K562 (cell line): Measurements from ENCODE around the gene ERICH2. TPM values are rescaled to one million over a fixed set of nuclear protein-coding genes. Genes with fewer than 3 reads are reported as not detected.

Experiments
- BACH1 ChIP-seq: fragments of 200-800 bp; sonication (Bioruptor generic); IDR thresholded peaks from 2 replicates; pipeline ENCODE4 v1.6.1; 2016; ENCODE audit warnings: missing genetic modification characterization, missing compliant biosample characterization
- ESRRB ChIP-seq: fragments of 250-450 bp; sonication (Bioruptor Pico); IDR thresholded peaks from 2 replicates; pipeline ENCODE4 v1.5.0; 2020; ENCODE audit warnings: mild to moderate bottlenecking, moderate library complexity, borderline replicate concordance
- FOXP1 ChIP-seq: sonication (generic); formaldehyde crosslinking; IDR thresholded peaks from 2 replicates; pipeline ENCODE4 v1.8.0; 2022; ENCODE audit warnings: mild to moderate bottlenecking, missing genetic modification reagents
- FUS ChIP-seq: fragments of 200-400 bp; formaldehyde crosslinking; optimal IDR thresholded peaks from 2 replicates; pipeline ENCODE3; 2017; ENCODE audit warnings: low read depth, low read length
- NFRKB ChIP-seq: fragments of 450-650 bp; IDR thresholded peaks from 2 replicates; pipeline ENCODE4 v1.6.1; 2016; ENCODE audit warnings: low read depth
- NFXL1 ChIP-seq: fragments of 450-650 bp; formaldehyde crosslinking; IDR thresholded peaks from 2 replicates; pipeline ENCODE4 v1.4.0; 2021; ENCODE audit warnings: mild to moderate bottlenecking
- PRMT5 ChIP-seq: sonication (generic); formaldehyde crosslinking; IDR thresholded peaks from 2 replicates; pipeline ENCODE4 v1.5.0; 2020; ENCODE audit warnings: missing genetic modification reagents
- SIX5 ChIP-seq, 2 experiments: IDR thresholded peaks; 2 replicates each; pipeline ENCODE4 v1.6.1; 2011; ENCODE audit warnings: low read length in 2 of 2, borderline replicate concordance in 1 of 2, low read depth in 1 of 2, mild to moderate bottlenecking in 1 of 2, moderate library complexity in 1 of 2; ENCODE audit not compliant: insufficient read depth in 1 of 2
- TBL1XR1 ChIP-seq, 2 experiments: IDR thresholded peaks; 2 replicates each; pipeline ENCODE4 v1.6.1; 2012; ENCODE audit warnings: improper control_type of control experiment in 2 of 2, low read length in 2 of 2, mild to moderate bottlenecking in 1 of 2
- ZBED1 ChIP-seq: IDR thresholded peaks from 2 replicates; pipeline ENCODE4 v1.6.1; 2014
- ZBTB17 ChIP-seq: fragments of 450-650 bp; formaldehyde crosslinking; IDR thresholded peaks from 2 replicates; pipeline ENCODE4 v1.4.0; 2020; ENCODE audit warnings: mild to moderate bottlenecking
- ZBTB9 ChIP-seq: fragments of 450-650 bp; formaldehyde crosslinking; IDR thresholded peaks from 2 replicates; pipeline ENCODE4 v1.4.0; 2020; ENCODE audit warnings: mild to moderate bottlenecking, moderate library complexity
- ZNF197 ChIP-seq: fragments of 200-800 bp; sonication (Bioruptor generic); IDR thresholded peaks from 2 replicates; pipeline ENCODE4 v1.6.1; 2016; ENCODE audit warnings: low read depth, missing genetic modification characterization, missing compliant biosample characterization
- ZNF280A ChIP-seq: fragments of 450-650 bp; IDR thresholded peaks from 2 replicates; pipeline ENCODE4 v1.6.1; 2018; ENCODE audit warnings: mild to moderate bottlenecking, low read depth; ENCODE audit not compliant: partially characterized antibody
- ZNF57 ChIP-seq: fragments of 450-650 bp; formaldehyde crosslinking; IDR thresholded peaks from 2 replicates; pipeline ENCODE4 v1.4.0; 2020; ENCODE audit warnings: mild to moderate bottlenecking, moderate library complexity
- ZNF76 ChIP-seq: fragments of 250-450 bp; sonication (Bioruptor Pico); IDR thresholded peaks from 2 replicates; pipeline ENCODE4 v1.4.0; 2020; ENCODE audit warnings: mild to moderate bottlenecking, moderate library complexity, borderline replicate concordance
- polyA plus RNA-seq, 8 experiments: library from polyadenylated mRNA; depleted of rRNA in 4 of 8; stranded (reverse) in 5 of 8; unstranded in 3 of 8; fragments of >200 nt; fragmentation: Nextera tagmentation in 2 of 8; fragmentation: Illumina TruSeq in 1 of 8; extraction: Ambion mirVana in 2 of 8; extraction: Trizol in 1 of 8; gene quantifications; 2 replicates each; pipeline versions ENCODE4 v1.2.1 to v1.2.3, GENCODE V29; 2011 to 2014; ENCODE audit warnings: inconsistent platforms in 1 of 8, missing spikeins in 1 of 8
- total RNA-seq, 7 experiments: library from RNA; depleted of rRNA in 6 of 7; stranded (reverse); fragments of >200 nt in 6 of 7; fragmentation: Illumina TruSeq in 2 of 7; extraction: Trizol in 2 of 7; gene quantifications; 2 replicates each; pipeline versions ENCODE4 v1.2.1 to v1.2.3, GENCODE V29; 2011 to 2021; ENCODE audit warnings: low replicate concordance in 1 of 7
- TF ChIP-seq, protein P1 (sequence below): fragments of 450-650 bp; formaldehyde crosslinking; IDR thresholded peaks from 2 replicates; pipeline ENCODE4 v1.4.0; 2020; ENCODE audit warnings: mild to moderate bottlenecking, moderate library complexity
- TF ChIP-seq, protein P2 (sequence below): sonication (generic); formaldehyde crosslinking; IDR thresholded peaks from 2 replicates; pipeline ENCODE4 v1.8.1; 2023; ENCODE audit warnings: missing genetic modification reagents, mild to moderate bottlenecking, borderline replicate concordance

The ERICH2 gene
- total and polyA plus RNA-seq, 9 of the 15 experiments (the other 6 are each of a cell fraction or from before 2014, with no cell fraction given), result 0.85 to 2.4 (median 1.6) TPM

- TF ChIP-seq, protein P1, sequence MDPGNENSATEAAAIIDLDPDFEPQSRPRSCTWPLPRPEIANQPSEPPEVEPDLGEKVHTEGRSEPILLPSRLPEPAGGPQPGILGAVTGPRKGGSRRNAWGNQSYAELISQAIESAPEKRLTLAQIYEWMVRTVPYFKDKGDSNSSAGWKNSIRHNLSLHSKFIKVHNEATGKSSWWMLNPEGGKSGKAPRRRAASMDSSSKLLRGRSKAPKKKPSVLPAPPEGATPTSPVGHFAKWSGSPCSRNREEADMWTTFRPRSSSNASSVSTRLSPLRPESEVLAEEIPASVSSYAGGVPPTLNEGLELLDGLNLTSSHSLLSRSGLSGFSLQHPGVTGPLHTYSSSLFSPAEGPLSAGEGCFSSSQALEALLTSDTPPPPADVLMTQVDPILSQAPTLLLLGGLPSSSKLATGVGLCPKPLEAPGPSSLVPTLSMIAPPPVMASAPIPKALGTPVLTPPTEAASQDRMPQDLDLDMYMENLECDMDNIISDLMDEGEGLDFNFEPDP (CRISPR knock-in tag), result no peak
- no peak for TF ChIP-seq SIX5 (IDR thresholded peaks at IDR 0.05; ENCODE audit: borderline replicate concordance in 1 of 2, insufficient read depth in 1 of 2, low read depth in 1 of 2, low read length in 2 of 2)
- no peak for TF ChIP-seq ESRRB (CRISPR knock-in tag)
- TF ChIP-seq ZNF197, result no peak
- TF ChIP-seq, protein P2, sequence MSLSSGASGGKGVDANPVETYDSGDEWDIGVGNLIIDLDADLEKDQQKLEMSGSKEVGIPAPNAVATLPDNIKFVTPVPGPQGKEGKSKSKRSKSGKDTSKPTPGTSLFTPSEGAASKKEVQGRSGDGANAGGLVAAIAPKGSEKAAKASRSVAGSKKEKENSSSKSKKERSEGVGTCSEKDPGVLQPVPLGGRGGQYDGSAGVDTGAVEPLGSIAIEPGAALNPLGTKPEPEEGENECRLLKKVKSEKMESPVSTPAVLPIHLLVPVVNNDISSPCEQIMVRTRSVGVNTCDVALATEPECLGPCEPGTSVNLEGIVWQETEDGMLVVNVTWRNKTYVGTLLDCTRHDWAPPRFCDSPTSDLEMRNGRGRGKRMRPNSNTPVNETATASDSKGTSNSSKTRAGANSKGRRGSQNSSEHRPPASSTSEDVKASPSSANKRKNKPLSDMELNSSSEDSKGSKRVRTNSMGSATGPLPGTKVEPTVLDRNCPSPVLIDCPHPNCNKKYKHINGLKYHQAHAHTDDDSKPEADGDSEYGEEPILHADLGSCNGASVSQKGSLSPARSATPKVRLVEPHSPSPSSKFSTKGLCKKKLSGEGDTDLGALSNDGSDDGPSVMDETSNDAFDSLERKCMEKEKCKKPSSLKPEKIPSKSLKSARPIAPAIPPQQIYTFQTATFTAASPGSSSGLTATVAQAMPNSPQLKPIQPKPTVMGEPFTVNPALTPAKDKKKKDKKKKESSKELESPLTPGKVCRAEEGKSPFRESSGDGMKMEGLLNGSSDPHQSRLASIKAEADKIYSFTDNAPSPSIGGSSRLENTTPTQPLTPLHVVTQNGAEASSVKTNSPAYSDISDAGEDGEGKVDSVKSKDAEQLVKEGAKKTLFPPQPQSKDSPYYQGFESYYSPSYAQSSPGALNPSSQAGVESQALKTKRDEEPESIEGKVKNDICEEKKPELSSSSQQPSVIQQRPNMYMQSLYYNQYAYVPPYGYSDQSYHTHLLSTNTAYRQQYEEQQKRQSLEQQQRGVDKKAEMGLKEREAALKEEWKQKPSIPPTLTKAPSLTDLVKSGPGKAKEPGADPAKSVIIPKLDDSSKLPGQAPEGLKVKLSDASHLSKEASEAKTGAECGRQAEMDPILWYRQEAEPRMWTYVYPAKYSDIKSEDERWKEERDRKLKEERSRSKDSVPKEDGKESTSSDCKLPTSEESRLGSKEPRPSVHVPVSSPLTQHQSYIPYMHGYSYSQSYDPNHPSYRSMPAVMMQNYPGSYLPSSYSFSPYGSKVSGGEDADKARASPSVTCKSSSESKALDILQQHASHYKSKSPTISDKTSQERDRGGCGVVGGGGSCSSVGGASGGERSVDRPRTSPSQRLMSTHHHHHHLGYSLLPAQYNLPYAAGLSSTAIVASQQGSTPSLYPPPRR (CRISPR knock-in tag), result no peak
- no peak for TF ChIP-seq ZBTB17 (CRISPR knock-in tag)
- no peak for TF ChIP-seq ZBED1
- TF ChIP-seq BACH1 (tag), result no peak
- no peak for TF ChIP-seq ZNF280A
- no peak for TF ChIP-seq ZBTB9 (CRISPR knock-in tag)
- no peak for TF ChIP-seq FUS
- no peak for TF ChIP-seq PRMT5 (CRISPR knock-in tag)
- no peak for TF ChIP-seq ZNF57 (CRISPR knock-in tag)
- TF ChIP-seq TBL1XR1 (IDR thresholded peaks at IDR 0.05; ENCODE audit: low read length in 2 of 2), result peak; percentile 7 to 69; a peak in 2 of 4 replicates
- TF ChIP-seq NFXL1 (CRISPR knock-in tag), result no peak
- TF ChIP-seq ZNF76 (CRISPR knock-in tag), result no peak
- TF ChIP-seq NFRKB, result no peak
- no peak for TF ChIP-seq FOXP1 (CRISPR knock-in tag)
Measured at GRCh38 chr2:170743530-170744239, 26.5 kb upstream of the ERICH2 start (continued).
